Smooth muscle cell (in vitro differentiated cells): ENCODE measurements around the gene CALB2. TPM values are rescaled to one million over a fixed set of nuclear protein-coding genes. Genes with fewer than 3 reads are reported as not detected.

Experiments used
- DNase-seq: peaks from one replicate; lab custom pipeline; 2025; ENCODE audit not compliant: unreplicated experiment; lab: John Stamatoyannopoulos, UW
- H2AFZ ChIP-seq: fragments of 200-600 bp; sonication (generic); 2 replicates; pipeline ENCODE4 v1.6.0; 2016; ENCODE audit warnings: antibody characterized with exemption, low read depth, mild to moderate bottlenecking
- H3F3A ChIP-seq: fragments of 200-600 bp; sonication (generic); 2 replicates; pipeline ENCODE4 v1.6.0; 2017; ENCODE audit warnings: antibody characterized with exemption, low read depth
- H3K27ac ChIP-seq: fragments of 200-600 bp; sonication (generic); 2 replicates; pipeline ENCODE4 v1.5.1; 2016; ENCODE audit warnings: low read depth, mild to moderate bottlenecking
- H3K27me3 ChIP-seq: fragments of 200-600 bp; sonication (generic); 2 replicates; pipeline ENCODE4 v1.6.1; 2016; ENCODE audit warnings: low read depth, mild to moderate bottlenecking
- H3K36me3 ChIP-seq: fragments of 200-600 bp; sonication (generic); 2 replicates; pipeline ENCODE4 v1.5.1; 2016; ENCODE audit warnings: low read depth
- H3K4me1 ChIP-seq: fragments of 200-600 bp; sonication (generic); 2 replicates; pipeline ENCODE4 v1.5.1; 2016; ENCODE audit warnings: low read depth
- H3K4me2 ChIP-seq: fragments of 200-600 bp; sonication (generic); 2 replicates; pipeline ENCODE4 v1.6.0; 2016; ENCODE audit warnings: mild to moderate bottlenecking
- H3K4me3 ChIP-seq: fragments of 200-600 bp; sonication (generic); 2 replicates; pipeline ENCODE4 v1.5.1; 2016; ENCODE audit warnings: mild to moderate bottlenecking
- H3K79me2 ChIP-seq: fragments of 200-600 bp; sonication (generic); 2 replicates; pipeline ENCODE4 v1.6.0; 2016; ENCODE audit warnings: low read depth, mild to moderate bottlenecking
- H3K9ac ChIP-seq: fragments of 200-600 bp; sonication (generic); 2 replicates; pipeline ENCODE4 v1.6.0; 2016; ENCODE audit warnings: low read depth
- H3K9me3 ChIP-seq: fragments of 200-600 bp; sonication (generic); replicated peaks from 2 replicates; pipeline ENCODE4 v1.5.1; 2016; ENCODE audit warnings: low read depth
- H4K20me1 ChIP-seq: fragments of 200-600 bp; sonication (generic); 2 replicates; pipeline ENCODE4 v1.6.0; 2016; ENCODE audit warnings: low read depth
- CTCF ChIP-seq: fragments of 200-600 bp; sonication (generic); IDR thresholded peaks from 2 replicates; pipeline ENCODE4 v1.5.1; 2017; ENCODE audit warnings: borderline replicate concordance, mild to moderate bottlenecking, antibody characterized with exemption; ENCODE audit not compliant: insufficient read depth, poor library complexity, severe bottlenecking
- WGBS: methylation state at CpG from one replicate; pipeline ENCODE4 v1.1.7; 2016; ENCODE audit warnings: low lambda C conversion rate; 5-methylcytosine and 5-hydroxymethylcytosine counted together
- polyA plus RNA-seq: library from polyadenylated mRNA; unstranded; fragments of >200 nt; fragmentation: Nextera tagmentation; extraction: Ambion mirVana; gene quantifications from 2 replicates; pipeline ENCODE4 v1.2.1, GENCODE V29; 2016
- total RNA-seq: library from RNA; depleted of rRNA; stranded (reverse); fragments of >200 nt; gene quantifications from 2 replicates; pipeline ENCODE4 v1.2.3, GENCODE V29; 2014

CALB2 gene
- total and polyA plus RNA-seq, 2 experiments from 2014 or later, result 23.6 to 60.7 TPM

GRCh38 chr16:71409011-71409775 is 50.7 kb downstream of the CALB2 start:
- no peaks in the 10 kb centered on the region for H3K27me3 ChIP-seq
- H3K27ac ChIP-seq, result no peak overlapping the region
- H3K9ac ChIP-seq, result no peak overlapping the region
- no peak overlapping the region for H3K4me2 ChIP-seq
- no peaks in the 10 kb centered on the region for H3K36me3 ChIP-seq
- H3K4me3 ChIP-seq, result no peak overlapping the region
- DNase-seq, result no peak
- 70% methylated on average over 16 of the region's 16 CpGs for WGBS
- no peak for TF ChIP-seq CTCF
- no peak overlapping the region for H2AFZ ChIP-seq
- no peaks in the 10 kb centered on the region for H3K4me1 ChIP-seq
- H3F3A ChIP-seq, result no peaks in the 10 kb centered on the region
- no peaks in the 10 kb centered on the region for H3K9me3 ChIP-seq
- no peaks in the 10 kb centered on the region for H3K79me2 ChIP-seq
- no peaks in the 10 kb centered on the region for H4K20me1 ChIP-seq

GRCh38 chr16:71410146-71410545 is 51.6 kb downstream of the CALB2 start:
- H3K4me3 ChIP-seq, result no peak overlapping the region
- no peak overlapping the region for H3K9ac ChIP-seq
- TF ChIP-seq CTCF, result no peak
- DNase-seq, result no peak
- no peak overlapping the region for H3K27ac ChIP-seq
- H3K36me3 ChIP-seq, result no peaks in the 10 kb centered on the region
- no peaks in the 10 kb centered on the region for H3K27me3 ChIP-seq
- no peaks in the 10 kb centered on the region for H3F3A ChIP-seq
- 87% methylated on average over 5 of the region's 5 CpGs for WGBS
- no peaks in the 10 kb centered on the region for H3K4me1 ChIP-seq
- H3K9me3 ChIP-seq, result no peaks in the 10 kb centered on the region
- H4K20me1 ChIP-seq, result no peaks in the 10 kb centered on the region
- H3K79me2 ChIP-seq, result no peaks in the 10 kb centered on the region
- H3K4me2 ChIP-seq, result no peak overlapping the region
- H2AFZ ChIP-seq, result no peak overlapping the region

- H3K4me1 ChIP-seq, result no peaks in the 10 kb centered on the region
- H3F3A ChIP-seq, result no peaks in the 10 kb centered on the region
- peaks cover 8% of the 10 kb centered on the region for H3K27me3 ChIP-seq
- H4K20me1 ChIP-seq, result no peaks in the 10 kb centered on the region
- H2AFZ ChIP-seq, result no peak overlapping the region
- no peaks in the 10 kb centered on the region for H3K79me2 ChIP-seq
- peak; percentile 68 for TF ChIP-seq CTCF
- no peaks in the 10 kb centered on the region for H3K36me3 ChIP-seq
- H3K4me3 ChIP-seq, result no peak overlapping the region
- no peaks in the 10 kb centered on the region for H3K9me3 ChIP-seq
- WGBS, result 12% methylated on average over 24 of the region's 24 CpGs
- H3K9ac ChIP-seq, result no peak overlapping the region
- no peak overlapping the region for H3K27ac ChIP-seq
- H3K4me2 ChIP-seq, result peak overlapping the region; percentile 45
- peak; percentile 13 for DNase-seq
These were observed 54.0 kb downstream of the CALB2 start for GRCh38 chr16:71412270-71413160.
